Epidermal melanocyte (primary cell): Measurements from ENCODE around the gene CFAP141.
"Not testable (repeated sequence)": the region's sequence is repeated elsewhere in the genome, so short reads cannot be mapped to it uniquely, and the experiment has no call there.

Source experiments
- DNase-seq: peaks from one replicate; pipeline ENCODE4 v3.0.0; 2011; ENCODE audit warnings: low spot score; ENCODE audit not compliant: insufficient read length

Gene CFAP141

DNA sequence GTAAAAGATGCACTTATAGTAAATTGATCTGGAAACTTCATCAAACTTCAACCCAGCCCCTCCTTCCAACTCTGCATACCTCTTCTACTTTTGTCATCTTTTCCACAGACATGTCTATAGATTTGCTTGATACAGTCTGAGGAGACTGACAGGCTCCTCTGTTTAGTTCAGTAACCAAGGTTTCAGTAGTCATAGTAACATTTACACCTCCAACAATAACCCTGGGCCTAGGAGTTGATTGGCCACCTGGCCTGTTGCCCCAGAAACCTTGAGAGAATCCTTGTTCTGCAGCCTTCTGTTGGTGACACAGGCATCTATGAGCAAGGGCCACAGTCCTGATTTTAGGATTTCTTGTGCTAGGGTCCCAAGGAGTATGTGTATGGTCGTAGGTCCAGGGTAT is at the start of gene CFAP141:
Gene CFAP141, minus strand, starts transcription at position 138 of the 400 bp plus-strand sequence. Its CDS starts 26 bp downstream, at position 112.
- DNase-seq, result no peak

DNA sequence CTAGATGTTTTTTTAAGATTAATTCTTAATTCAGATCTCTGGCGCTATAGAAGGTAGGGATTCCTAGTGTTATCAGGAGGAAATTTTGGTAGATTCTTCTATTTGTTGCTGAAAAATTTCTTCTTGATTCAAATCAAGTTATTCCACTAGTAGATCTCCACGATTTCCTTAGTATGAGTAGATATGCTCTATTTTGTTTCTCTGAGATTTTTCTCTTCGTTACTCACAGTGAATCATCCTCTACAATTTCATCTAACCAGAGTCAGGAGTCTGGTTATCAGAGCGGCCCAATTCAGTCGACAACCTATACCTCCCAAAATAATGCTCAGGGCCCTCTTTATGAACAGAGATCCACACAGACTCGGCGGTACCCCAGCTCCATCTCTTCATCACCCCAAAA is 47.5 kb upstream of the CFAP141 start:
- DNase-seq, result no peak

DNA sequence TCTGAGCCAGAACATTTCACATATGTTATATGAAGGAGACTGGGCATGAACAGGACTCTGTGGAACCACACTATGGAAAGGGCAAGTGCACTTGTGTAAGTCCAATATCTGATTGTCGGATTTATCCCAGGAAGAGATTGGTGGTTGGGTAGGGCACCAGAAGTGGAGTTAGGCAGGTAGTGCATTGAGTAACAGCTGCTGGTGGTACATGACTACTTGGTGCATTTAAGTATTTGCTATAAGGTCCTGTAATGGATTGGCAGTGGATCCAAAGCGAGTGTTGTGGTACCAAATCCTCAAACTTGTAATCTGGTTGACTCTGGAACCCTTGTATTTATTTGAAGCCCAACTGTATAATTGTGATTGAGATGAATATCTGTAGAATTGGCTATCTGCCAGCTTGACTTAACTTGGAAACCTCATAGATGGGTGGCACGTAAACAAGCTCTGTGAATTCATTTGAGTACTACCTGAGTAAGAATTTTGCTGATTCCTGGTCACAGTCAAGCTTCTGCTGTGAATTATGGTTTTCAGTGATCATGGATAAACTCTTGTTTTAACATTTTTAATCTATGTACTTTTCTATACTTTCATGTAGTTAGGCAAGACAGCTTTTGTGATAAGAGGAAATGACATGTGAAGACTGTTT is 35.7 kb upstream of the CFAP141 start:
- no peak for DNase-seq

DNA sequence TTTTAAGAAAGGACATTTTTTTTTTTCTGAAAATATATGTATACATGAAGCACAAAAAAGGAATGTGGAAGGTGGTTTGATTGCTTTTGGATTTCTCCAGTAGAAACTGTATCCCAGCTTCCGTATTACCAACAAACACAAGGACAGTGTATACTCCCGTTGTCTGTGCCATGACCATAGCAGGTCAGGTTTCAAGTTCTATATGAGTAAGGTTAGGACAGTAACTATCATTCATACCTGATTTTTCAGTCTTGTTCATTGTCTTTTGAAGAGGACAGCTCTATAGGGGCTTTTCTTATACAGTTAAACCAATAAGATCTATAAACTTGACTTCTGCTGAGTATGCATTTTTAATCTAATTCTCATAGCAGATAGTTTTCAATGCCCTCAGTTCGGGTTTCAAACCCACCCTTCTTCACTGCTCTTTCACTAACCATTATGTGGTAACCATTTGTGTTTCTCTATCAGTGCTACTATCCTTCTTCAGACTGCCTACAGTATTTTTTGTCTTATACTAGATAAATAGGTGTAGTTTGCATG is 34.2 kb upstream of the CFAP141 start:
- DNase-seq, result no peak

DNA sequence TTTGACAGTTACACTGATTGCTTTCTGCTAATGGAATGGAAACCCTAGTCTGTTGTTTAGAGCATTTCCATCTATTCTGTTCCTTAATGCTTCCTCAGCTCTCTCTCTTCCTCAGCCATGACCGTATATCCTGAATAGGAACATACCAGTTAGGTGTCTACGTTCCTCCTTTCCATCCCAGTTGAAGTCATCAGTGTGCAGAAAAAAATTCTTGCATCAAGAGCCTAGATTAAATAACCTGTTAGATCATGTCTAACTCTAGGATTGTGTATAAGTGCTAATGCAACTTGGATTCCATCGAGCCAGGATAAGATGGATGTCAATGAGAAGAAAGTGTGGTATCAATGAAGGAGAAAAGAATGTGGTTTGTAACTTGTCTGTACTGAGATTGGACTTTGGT is 33.4 kb upstream of the CFAP141 start:
- DNase-seq, result no peak

DNA sequence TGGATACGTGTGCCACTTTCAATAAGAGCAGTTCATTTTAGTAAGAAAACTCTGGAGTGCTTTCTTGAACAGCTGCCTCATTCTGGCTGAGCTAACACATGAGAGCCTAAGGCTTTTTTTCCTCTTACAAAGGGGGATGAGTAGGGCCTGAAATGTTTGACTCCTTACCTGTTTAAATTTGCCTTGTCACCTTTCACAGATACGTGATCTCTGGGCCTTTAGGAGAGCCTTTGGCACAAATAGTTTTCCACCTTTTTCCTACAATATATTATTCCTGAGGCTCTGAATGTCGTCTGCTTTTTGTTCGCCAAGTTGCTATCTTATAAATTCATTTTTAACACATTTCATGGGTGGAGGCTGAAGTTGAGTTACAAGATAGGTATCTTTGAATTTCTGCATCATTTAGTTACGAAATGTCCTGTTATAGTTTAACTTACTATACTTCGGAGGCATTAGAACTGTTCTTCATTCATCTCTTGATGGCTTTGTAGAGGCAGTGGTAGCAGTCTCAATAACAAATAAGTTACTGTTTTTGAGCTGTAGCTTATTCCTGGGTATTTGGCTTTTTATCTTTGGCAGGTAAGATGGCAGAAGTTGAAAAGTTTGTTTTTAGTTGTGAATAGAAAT is 31.9 kb upstream of the CFAP141 start:
- DNase-seq, result no peak

DNA sequence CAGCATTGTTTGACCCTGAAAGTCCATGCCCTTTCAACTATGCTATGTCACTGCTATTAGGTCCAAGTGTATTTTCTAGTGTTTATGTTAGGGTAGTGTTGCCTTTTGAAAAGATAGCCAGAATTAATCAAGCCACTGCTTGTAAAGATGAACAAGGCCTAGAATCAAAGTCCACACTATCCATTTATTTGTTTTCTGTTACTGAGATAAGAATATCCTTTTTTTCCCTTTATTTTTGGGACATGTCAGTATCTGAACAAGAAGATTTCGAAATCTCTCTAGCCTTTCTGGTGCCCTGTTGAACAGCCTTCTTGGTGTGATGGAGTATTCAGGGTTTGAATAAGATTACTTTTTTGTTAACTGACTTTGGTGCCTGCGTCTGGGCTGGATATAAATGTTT is 31.3 kb upstream of the CFAP141 start:
- DNase-seq, result no peak

DNA sequence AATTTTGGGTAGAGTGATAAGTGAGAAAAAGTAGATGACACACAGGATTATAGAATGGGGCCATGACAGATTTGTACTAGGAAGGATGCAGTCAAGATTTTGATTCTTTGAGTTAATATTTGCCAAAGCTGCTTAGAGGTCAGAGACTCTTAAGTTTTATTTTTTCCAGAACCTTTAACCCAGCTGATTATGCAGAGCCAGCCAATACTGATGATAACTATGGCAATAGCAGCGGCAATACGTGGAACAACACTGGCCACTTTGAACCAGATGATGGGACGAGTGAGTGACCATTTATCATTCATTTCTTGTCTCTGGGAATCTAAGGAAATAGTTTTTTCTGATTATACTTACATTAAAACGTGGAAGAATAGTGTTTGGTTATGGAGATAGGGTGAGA is 30.7 kb upstream of the CFAP141 start:
- DNase-seq, result no peak

DNA sequence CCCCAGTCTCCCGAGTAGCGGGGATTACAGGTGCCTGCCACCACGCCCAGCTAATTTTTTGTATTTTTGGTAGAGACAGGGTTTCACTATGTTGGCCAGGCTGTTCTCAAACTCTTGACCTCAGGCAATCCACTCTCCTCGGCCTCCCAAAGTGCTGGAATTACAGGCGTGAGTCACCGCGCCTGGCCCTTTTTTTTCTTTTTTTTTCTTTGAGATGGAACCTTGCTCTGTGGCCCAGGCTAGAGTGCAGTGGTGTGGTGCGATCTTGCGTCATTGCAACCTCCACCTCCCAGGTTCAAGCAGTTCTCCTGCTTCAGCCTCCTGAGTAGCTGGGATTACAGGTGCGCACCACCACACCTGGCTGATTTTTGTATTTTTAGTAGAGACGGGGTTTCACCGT is 27.0 kb upstream of the CFAP141 start:
- DNase-seq, result not testable (repeated sequence)

DNA sequence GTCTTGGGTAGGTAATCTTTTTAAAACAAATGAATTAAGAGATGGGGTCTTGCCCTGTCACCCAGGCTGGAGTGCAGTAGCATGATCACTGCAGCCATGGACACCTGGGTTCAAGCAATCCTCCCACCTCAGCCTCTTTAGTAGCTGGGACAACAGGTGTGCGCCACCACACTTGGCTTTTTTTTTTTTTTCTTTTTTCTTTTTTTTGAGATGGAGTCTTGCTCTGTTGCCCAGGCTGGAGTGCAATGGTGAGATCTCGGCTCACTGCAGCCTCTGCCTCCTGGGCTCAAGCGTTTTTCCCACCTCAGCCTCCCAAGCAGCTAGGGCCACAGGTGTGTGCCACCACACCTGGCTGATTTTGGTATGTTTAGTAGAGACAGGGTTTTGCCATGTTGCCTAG is 25.0 kb upstream of the CFAP141 start:
- DNase-seq, result not testable (repeated sequence)

DNA sequence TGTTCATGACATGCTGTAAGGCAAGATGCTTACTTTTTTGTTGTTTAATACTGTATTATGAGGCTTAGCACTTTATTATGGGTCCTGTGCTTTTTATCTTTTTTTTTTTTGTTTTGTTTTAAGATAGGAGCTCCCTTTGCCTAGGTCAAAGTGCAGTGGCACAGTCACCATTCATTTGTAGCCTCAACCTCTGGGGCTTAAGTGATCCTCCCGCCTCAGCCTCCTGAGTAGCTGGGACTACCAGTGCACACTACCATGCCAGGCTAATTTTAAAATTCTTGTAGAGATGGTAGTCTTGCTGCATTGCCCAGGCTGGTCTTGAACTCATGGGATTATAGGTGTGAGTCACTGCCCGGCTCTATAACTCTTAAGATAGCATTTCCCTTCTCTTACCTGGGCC is 19.2 kb upstream of the CFAP141 start:
- no peak for DNase-seq

DNA sequence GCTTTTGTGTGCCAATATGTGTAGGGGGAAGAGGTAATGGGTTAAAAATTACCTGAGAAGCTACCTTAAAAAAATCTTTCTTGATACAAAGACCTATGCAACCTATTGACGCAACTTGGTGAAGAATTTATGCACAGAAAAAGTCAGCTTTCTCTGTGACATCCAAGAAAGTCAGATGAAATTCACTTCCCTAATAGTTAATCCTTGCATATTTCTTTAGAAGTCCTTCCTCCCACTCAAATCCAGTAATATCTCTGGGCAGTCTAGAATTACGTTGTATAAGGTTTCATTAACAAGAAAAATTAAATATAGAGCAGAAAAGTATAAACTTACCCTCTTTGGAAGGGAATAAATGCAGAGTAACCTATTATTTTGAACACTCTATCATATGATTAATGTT is 17.5 kb upstream of the CFAP141 start:
- DNase-seq, result no peak

DNA sequence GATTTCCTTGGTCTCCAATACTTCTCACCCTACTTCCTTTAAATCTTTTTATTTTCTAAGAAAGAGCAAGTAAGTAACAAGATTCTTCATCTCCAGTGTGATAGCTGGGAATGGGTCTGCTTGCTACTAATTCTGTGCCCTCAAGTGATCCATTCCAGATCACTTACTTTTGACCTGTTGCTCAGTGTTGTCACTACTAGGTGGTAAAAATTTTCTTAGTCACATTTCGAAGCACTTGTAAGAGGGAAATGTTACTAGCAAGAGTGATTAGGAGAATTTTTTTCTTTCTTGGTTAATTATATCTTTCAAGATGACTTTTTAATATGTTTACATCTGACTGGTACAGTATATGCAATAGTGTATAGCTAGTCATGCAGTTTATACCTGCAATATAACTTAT is 16.8 kb upstream of the CFAP141 start:
- no peak for DNase-seq

DNA sequence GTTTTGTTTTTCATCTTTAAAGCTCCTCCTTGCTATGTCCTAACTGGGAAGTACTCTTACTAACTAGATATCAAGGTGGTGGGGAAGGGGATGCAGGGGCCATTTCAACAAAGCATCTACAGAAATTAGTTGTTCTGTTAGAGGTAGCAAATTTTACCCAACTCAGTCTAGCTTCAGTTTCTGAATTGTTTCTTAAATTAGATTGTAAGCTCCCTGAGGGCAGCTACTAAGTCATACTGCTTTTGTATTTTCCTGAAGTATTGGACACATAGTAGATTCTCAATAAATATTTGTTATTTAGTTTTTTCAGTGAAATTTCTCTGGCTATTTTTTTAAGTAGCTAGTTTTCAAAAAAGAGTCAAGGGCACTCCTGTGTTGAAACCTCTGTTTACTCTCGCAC is 16.4 kb upstream of the CFAP141 start:
- DNase-seq, result no peak

DNA sequence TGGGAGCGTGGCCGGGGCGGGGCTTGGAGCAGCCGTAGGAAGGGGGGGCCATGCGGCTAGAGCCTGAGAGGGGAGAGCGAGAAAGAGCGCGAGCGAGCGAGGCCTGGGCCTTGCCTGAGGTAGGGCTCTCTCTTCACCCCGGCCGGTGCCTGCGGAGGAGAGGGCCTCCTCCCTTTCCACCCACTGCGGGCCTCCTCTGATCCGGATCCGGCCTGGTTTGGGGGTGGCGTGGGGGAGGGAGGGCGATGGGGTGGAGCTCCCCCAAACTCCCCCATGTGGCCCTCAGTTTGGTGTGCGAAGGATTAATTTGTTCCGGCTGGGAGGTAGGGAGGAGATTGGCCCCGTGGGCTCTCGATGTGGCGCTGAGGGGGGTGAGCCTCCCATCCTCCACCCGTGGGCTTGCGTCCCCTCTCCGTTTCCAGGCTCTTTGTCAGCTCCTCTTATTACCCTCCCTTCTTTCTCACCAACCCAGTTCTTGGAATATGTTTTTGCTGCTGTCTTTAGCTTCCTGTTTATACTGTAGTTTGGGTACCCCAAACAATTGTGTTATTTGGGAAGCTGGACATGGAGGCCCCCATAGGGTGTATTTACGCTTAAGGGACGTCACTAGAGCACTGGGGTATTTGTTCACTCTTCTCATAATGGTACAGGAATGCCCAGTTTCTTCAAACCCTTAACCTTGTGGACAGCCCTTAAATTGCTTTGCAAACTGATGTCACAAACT is 15.3 kb upstream of the CFAP141 start:
- DNase-seq, result no peak

DNA sequence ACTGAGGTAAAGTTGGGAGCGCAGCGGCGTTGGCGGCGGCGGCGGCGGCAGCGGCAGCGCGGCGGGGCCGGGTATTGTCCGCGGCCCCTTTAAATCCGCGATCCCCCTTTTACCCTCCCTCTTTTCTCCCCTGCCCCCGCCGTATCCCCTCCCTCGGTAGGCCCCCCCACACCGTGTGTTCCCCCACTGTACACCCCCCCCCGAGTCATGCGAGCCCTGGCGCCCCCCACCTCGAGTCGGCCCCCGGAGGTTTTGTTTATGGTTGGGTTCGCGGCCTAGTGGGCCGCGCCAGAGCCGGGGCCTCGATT is 14.8 kb upstream of the CFAP141 start:
- DNase-seq, result no peak

DNA sequence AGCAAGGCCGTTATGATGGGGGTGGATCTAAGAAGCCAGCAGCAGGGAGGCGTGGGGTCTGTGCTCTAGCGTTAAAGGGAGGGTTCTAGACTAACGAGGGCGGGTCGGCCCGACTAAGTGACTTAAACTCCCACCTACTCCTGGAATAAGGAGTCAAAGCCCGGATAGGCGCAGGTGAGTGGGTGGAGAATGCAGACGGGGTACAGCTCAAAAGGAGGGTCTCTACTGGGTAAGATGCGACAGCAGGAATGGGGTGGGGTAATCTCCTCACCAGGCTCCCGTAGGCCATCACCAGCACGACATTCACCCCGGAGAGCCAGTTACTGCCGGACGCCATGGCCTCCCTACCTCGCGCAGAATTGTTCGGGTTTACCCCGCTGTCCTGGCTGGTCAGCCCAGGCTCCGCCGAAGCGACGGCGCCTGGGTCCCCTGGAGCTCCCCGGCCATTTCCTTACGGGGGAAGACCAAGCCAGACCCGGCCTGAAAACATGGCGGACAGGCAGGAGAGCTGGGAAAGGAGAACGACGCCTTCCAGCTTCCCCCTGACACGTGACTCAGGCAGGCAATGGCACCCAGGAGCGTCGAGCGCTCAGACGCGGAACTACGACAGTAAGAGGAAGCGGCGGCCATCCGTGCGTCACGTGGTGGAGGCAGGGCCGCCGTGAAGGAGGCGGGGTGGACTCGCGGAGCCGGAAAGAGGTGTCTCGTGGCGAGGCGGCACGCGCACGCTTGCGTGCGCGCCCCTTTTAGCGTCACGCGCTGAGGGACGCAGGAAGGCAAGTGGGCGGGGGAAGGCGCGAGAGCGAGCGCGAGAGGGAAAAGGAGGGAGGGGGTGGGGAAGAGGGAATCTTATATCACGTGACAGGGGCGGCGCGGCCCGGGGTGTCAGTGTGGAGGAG is 14.2 kb upstream of the CFAP141 start, which contains the start of gene UBAP2L:
Gene UBAP2L, plus strand, starts transcription at position 885 of the 899 bp plus-strand sequence. CDS start 4,169 bp downstream, outside the sequence.
- DNase-seq, result peak; percentile 85

DNA sequence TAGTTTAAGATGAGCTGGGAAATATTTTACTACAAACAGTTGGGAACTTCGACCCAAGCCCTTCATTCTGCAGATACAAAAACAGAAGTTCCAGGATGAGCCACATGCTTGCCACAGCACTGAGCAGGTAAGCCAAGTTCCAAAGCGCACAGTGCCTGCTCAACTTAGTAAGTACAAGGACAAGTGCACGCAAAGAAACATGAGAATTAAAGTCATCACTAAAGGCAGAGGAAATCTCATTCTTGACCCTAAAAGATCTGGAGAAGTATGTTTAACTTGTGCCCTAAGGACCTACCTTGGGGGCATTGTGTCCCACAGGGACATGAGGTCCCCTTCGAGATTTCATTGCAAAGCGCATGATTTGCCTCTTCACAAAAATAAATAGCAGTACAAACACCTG is 13.4 kb upstream of the CFAP141 start:
- no peak for DNase-seq

DNA sequence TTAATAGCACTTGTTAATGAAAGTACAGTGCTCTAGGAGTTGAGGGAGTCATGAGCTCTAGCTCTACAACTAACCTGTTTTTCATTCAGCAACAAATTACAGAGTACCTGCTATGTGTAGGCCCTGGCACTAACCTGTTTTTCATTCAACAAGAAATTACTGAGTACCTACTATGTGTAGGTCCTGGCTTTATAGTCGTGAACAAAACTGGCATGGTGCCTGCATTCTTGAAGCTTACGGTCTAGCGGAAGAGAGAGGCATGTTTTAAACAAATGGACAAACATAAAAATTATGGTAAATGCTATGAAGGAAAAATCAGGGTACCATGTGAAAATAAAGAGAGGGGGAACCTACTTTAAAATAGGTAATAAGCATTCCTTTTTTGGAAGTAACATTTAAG is 12.4 kb upstream of the CFAP141 start:
- no peak for DNase-seq

DNA sequence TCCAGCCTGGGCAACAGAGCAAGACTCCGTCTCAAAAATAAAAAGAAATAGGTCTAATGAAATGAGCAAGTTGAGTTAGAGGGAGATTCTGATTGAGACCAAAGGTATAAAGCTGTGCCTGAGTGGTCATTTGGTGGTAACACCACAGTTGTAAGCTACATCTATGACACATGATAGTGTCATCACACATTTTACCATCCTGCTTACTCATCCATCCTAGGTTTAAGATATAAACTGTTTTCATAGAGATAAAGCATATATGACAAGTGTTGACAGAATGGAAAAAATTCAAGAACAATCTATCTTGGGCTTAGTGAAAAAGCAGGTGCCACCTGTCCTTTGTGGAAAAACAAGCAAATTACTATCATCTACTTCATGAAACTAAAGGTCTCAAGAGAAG is 7.1 kb upstream of the CFAP141 start:
- DNase-seq, result no peak

DNA sequence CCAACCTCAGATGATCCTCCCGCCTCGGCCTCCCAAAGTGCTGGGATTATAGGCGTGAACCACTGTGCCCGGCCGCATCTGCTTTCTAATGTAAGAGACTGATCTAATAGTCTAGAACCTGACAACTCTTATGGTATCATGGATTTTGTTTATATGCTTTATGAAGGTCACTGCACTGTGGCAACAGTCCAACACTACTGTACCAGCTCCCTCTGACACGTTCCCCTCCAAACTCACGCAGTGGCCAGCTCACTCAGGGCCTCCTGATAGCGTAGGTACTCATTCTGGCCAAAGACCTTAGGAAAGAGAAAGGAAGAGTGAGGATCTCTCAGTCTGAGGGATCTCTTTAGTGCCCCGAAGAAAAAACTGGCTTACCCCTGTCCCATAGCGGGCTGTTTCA is 6.0 kb upstream of the CFAP141 start:
- DNase-seq, result no peak
